Measurements from ENCODE around the gene AOPEP. TPM values are rescaled to one million over a fixed set of nuclear protein-coding genes. Genes with fewer than 3 reads are reported as not detected.

AOPEP gene
- total and polyA plus RNA-seq, 2 of the 13 experiments (the other 11 are each of a cell fraction or from before 2014, with no cell fraction given) = 22.2 to 41.6 TPM

DNA sequence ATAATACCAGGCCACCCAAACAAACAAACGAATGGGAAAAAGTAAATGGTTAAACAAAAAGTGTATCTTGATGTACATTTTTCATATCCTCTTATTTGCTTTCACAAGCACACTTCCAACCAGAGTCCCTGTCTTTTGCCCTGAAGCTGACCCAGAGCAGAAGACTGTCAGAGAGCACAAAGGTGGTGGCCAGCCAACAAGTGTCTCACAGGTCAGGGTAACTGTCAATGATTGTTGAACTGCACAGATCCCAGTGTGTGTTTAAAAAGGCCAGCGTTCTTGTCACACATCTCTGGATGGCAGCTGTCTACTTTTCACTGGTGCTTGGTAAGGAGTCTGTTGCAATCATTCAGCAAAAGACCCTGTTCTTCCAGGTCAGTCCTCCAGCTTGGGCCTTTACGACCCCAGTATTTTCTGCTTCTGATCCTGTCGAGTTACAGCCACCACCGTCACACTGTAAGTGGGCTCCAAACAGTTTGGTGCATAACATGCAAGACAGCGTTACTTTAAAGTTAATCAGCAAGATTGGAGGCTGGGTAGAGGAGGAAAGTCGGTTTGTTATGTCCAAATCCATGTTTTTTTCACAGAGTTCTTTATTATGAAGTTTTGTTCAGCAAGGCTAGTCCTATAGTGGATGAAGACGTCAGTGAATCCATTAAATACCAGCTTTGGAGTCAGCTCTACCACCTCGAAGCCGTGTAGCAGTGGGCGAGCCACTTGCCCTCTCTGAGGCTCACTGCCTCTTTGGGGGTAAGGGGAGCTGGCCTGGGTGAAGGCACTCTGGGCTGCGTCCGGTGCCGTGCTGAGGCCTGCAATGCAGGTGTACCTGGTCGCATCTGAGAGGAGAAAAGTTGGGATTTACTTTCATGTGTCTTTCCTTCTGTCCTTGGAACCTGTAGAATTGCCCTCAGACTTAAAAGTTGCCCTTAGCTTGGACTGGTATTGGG lies 265.7 kb downstream of the AOPEP start:
- no peaks in the 10 kb centered on the region for H3K27me3 ChIP-seq (ENCODE audit: control insufficient read depth in 1 of 2, insufficient read depth in 2 of 2, low read length in 2 of 2)
- WGBS (ENCODE audit: low lambda C conversion rate) = 5% methylated on average over 15 of the region's 15 CpGs
- H3K27ac ChIP-seq (ENCODE audit: extremely low read length, insufficient read depth, low read length) = peak overlapping the region; percentile 95
- H4K20me1 ChIP-seq (ENCODE audit: insufficient read depth, low read length) = no peaks in the 10 kb centered on the region
- no peaks in the 10 kb centered on the region for H3K36me3 ChIP-seq (replicated peaks in 1 of 2; ENCODE audit: control insufficient read depth in 1 of 2, insufficient read depth in 2 of 2, low read length in 2 of 2)
- ATAC-seq (peak; percentile 87), DNase-seq (ENCODE audit: low spot score) (peak; percentile 92), FAIRE-seq (peak; percentile 96)
- H3K4me3 ChIP-seq (replicated peaks in 1 of 3; ENCODE audit: insufficient read depth in 1 of 3, low read depth in 2 of 3, low read length in 3 of 3) = peak overlapping the region; percentile 54 to 66 (median 64)
- CTCF ChIA-PET (ENCODE audit: low intra/inter-chr PET ratio, low total read pairs) = no interaction called here
- POLR2A ChIA-PET = interaction anchor here (1.1 to 6.0 kb wide), 15 partner anchors 9 to 149 kb away, joined by 3 to 60 read pairs (median 7); no protein-coding TSS in a partner anchor
- H3K4me2 ChIP-seq (ENCODE audit: low read depth, low read length) = peak overlapping the region; percentile 96
- H3K9me3 ChIP-seq (ENCODE audit: low read length) = no peaks in the 10 kb centered on the region
- in situ Hi-C loops (cut with HindIII; ENCODE audit: extremely low pct_ligation_motif_present, low pct_unique_long_range_greater_than_20kb) = no loop called here
- intact Hi-C loops (cut with micrococcal nuclease; ENCODE audit: unreplicated experiment) = loop anchor here (1.0 kb wide), 3 partner anchors 9 to 21 kb away; no protein-coding TSS in a partner anchor
- H3K4me1 ChIP-seq (ENCODE audit: insufficient read depth, low read length) = peaks cover 98% of the 10 kb centered on the region
- BruUV-seq (replicated peaks) = TSS peak; percentile 67
- peaks cover 36% of the 10 kb centered on the region for H3K79me2 ChIP-seq (ENCODE audit: insufficient read depth, low read length)
- H3K9ac ChIP-seq (ENCODE audit: insufficient read depth, low read depth, low read length) = peak overlapping the region; percentile 85
- no peak overlapping the region for H2AFZ ChIP-seq (ENCODE audit: low read length)
- TF ChIP-seq, protein P1, sequence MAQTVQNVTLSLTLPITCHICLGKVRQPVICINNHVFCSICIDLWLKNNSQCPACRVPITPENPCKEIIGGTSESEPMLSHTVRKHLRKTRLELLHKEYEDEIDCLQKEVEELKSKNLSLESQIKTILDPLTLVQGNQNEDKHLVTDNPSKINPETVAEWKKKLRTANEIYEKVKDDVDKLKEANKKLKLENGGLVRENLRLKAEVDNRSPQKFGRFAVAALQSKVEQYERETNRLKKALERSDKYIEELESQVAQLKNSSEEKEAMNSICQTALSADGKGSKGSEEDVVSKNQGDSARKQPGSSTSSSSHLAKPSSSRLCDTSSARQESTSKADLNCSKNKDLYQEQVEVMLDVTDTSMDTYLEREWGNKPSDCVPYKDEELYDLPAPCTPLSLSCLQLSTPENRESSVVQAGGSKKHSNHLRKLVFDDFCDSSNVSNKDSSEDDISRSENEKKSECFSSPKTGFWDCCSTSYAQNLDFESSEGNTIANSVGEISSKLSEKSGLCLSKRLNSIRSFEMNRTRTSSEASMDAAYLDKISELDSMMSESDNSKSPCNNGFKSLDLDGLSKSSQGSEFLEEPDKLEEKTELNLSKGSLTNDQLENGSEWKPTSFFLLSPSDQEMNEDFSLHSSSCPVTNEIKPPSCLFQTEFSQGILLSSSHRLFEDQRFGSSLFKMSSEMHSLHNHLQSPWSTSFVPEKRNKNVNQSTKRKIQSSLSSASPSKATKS (CRISPR knock-in tag; IDR thresholded peaks at IDR 0.05) = peak; percentile 23; the same call in 1 of the 2 replicates
- TF ChIP-seq MED8 (CRISPR knock-in tag; IDR thresholded peaks at IDR 0.05; ENCODE audit: insufficient replicate concordance) (peak; percentile 45), ZNF674 (CRISPR knock-in tag; IDR thresholded peaks at IDR 0.05; ENCODE audit: low read depth) (no peak), FOXC1 (CRISPR knock-in tag; IDR thresholded peaks at IDR 0.05; ENCODE audit: borderline replicate concordance) (0 out of 2 replicates have a peak, but pooled peaks have one; percentile 44), ATF7-NPFF (CRISPR knock-in tag; IDR thresholded peaks at IDR 0.05; ENCODE audit: low read depth) (no peak), NONO (IDR thresholded peaks at IDR 0.05) (no peak), NONO (CRISPR knock-in tag; conservative IDR thresholded peaks at IDR 0.05) (no peak), ATAD3A (CRISPR knock-in tag; IDR thresholded peaks at IDR 0.05) (no peak), NFRKB (IDR thresholded peaks at IDR 0.05) (no peak), RXRA (CRISPR knock-in tag; IDR thresholded peaks at IDR 0.05) (peak; percentile 91), PHF20 (CRISPR knock-in tag; IDR thresholded peaks at IDR 0.05) (no peak), ZNF672 (CRISPR knock-in tag; IDR thresholded peaks at IDR 0.05) (no peak), HHEX (CRISPR knock-in tag; IDR thresholded peaks at IDR 0.05) (0 out of 2 replicates have a peak, but pooled peaks have one; percentile 54)
- TF ChIP-seq, protein P2, sequence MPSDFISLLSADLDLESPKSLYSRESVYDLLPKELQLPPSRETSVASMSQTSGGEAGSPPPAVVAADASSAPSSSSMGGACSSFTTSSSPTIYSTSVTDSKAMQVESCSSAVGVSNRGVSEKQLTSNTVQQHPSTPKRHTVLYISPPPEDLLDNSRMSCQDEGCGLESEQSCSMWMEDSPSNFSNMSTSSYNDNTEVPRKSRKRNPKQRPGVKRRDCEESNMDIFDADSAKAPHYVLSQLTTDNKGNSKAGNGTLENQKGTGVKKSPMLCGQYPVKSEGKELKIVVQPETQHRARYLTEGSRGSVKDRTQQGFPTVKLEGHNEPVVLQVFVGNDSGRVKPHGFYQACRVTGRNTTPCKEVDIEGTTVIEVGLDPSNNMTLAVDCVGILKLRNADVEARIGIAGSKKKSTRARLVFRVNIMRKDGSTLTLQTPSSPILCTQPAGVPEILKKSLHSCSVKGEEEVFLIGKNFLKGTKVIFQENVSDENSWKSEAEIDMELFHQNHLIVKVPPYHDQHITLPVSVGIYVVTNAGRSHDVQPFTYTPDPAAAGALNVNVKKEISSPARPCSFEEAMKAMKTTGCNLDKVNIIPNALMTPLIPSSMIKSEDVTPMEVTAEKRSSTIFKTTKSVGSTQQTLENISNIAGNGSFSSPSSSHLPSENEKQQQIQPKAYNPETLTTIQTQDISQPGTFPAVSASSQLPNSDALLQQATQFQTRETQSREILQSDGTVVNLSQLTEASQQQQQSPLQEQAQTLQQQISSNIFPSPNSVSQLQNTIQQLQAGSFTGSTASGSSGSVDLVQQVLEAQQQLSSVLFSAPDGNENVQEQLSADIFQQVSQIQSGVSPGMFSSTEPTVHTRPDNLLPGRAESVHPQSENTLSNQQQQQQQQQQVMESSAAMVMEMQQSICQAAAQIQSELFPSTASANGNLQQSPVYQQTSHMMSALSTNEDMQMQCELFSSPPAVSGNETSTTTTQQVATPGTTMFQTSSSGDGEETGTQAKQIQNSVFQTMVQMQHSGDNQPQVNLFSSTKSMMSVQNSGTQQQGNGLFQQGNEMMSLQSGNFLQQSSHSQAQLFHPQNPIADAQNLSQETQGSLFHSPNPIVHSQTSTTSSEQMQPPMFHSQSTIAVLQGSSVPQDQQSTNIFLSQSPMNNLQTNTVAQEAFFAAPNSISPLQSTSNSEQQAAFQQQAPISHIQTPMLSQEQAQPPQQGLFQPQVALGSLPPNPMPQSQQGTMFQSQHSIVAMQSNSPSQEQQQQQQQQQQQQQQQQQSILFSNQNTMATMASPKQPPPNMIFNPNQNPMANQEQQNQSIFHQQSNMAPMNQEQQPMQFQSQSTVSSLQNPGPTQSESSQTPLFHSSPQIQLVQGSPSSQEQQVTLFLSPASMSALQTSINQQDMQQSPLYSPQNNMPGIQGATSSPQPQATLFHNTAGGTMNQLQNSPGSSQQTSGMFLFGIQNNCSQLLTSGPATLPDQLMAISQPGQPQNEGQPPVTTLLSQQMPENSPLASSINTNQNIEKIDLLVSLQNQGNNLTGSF (CRISPR knock-in tag; IDR thresholded peaks at IDR 0.05) = no peak
- TF ChIP-seq, protein P3, sequence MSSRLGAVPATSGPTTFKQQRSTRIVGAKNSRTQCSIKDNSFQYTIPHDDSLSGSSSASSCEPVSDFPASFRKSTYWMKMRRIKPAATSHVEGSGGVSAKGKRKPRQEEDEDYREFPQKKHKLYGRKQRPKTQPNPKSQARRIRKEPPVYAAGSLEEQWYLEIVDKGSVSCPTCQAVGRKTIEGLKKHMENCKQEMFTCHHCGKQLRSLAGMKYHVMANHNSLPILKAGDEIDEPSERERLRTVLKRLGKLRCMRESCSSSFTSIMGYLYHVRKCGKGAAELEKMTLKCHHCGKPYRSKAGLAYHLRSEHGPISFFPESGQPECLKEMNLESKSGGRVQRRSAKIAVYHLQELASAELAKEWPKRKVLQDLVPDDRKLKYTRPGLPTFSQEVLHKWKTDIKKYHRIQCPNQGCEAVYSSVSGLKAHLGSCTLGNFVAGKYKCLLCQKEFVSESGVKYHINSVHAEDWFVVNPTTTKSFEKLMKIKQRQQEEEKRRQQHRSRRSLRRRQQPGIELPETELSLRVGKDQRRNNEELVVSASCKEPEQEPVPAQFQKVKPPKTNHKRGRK (CRISPR knock-in tag; IDR thresholded peaks at IDR 0.05) = no peak
